ENCODE measurements around the gene GNRH2.
A peak's percentile ranks its signal among the peaks of the same experiment; 100 is the strongest.

Gene GNRH2

GRCh38 chr20:3045042-3045815 is 1.8 kb downstream of the GNRH2 start:
- Histone ChIP-seq H4K12ac (ENCODE audit: low read depth, low read length) (peak overlapping the region; percentile 28), H3K79me2 (ENCODE audit: control insufficient read depth, insufficient read depth, low read length, poor library complexity) (peaks cover 9% of the 10 kb centered on the region), H3K4me2 (ENCODE audit: low read length) (peak overlapping the region; percentile 90), H3K4me1 (ENCODE audit: control insufficient read depth in 1 of 2, insufficient read depth in 2 of 2, low read length in 2 of 2) (peaks cover 3 to 7% of the 10 kb centered on the region in 2 experiments), H2BK120ac (ENCODE audit: insufficient read depth, low read length, poor library complexity) (peak overlapping the region; percentile 18), H3K23ac (ENCODE audit: low read length) (no peak overlapping the region), H2AK5ac (ENCODE audit: low read length) (no peak overlapping the region), H3K27me3 (ENCODE audit: insufficient read depth, low read length) (no peaks in the 10 kb centered on the region), H3K79me1 (ENCODE audit: low read length) (peaks cover 13% of the 10 kb centered on the region), H2BK12ac (ENCODE audit: low read length) (no peak overlapping the region), H3K4me3 (ENCODE audit: low read depth, low read length) (peak overlapping the region; percentile 86), H3K36me3 (ENCODE audit: control insufficient read depth in 1 of 2, insufficient read depth in 2 of 2, low read length in 2 of 2) (peaks cover 20 to 30% of the 10 kb centered on the region in 2 experiments), H3K9me3 (ENCODE audit: insufficient read depth, low read depth, low read length) (peaks cover 2% of the 10 kb centered on the region), H4K91ac (ENCODE audit: low read depth, low read length) (peak overlapping the region; percentile 71), H2BK5ac (ENCODE audit: low read depth, low read length, poor library complexity) (peak overlapping the region; percentile 38), H4K8ac (ENCODE audit: low read depth, low read length) (peak overlapping the region; percentile 93), H3K18ac (ENCODE audit: low read length) (peak overlapping the region; percentile 54), H3K9ac (ENCODE audit: low read length) (peak overlapping the region; percentile 59), H3K27ac (ENCODE audit: low read depth, low read length) (peak overlapping the region; percentile 43), H3K14ac (ENCODE audit: low read length) (peak overlapping the region; percentile 68), H2AFZ (ENCODE audit: insufficient read depth, low read length, poor library complexity) (peak overlapping the region; percentile 61), H3K4ac (ENCODE audit: low read depth, low read length) (no peak overlapping the region)
- no CpG with 5 or more reads among the region's 24 CpGs for WGBS (ENCODE audit: extremely low coverage, insufficient coverage, insufficient read length)
- peak in 1 of 2 donors; percentile 45 for DNase-seq

GRCh38 chr20:3045816-3046676 is 2.6 kb downstream of the GNRH2 start, which contains the start of gene MRPS26:
Gene MRPS26 (plus strand): TSS chr20:3046052. CDS start chr20:3046069, 17 bp downstream.
- peak; percentile 88 to 92 for DNase-seq

GRCh38 chr20:3046677-3047462 is 3.4 kb downstream of the GNRH2 start:
- Histone ChIP-seq H3K27ac (ENCODE audit: low read depth, low read length) (no peak overlapping the region), H2BK120ac (ENCODE audit: insufficient read depth, low read length, poor library complexity) (no peak overlapping the region), H3K14ac (ENCODE audit: low read length) (peak overlapping the region; percentile 69), H3K9me3 (ENCODE audit: insufficient read depth, low read depth, low read length) (peaks cover 2% of the 10 kb centered on the region), H3K18ac (ENCODE audit: low read length) (peak overlapping the region; percentile 23), H3K27me3 (ENCODE audit: insufficient read depth, low read length) (no peaks in the 10 kb centered on the region), H2AFZ (ENCODE audit: insufficient read depth, low read length, poor library complexity) (peak overlapping the region; percentile 26), H2BK5ac (ENCODE audit: low read depth, low read length, poor library complexity) (no peak overlapping the region), H2BK12ac (ENCODE audit: low read length) (no peak overlapping the region), H3K4me3 (ENCODE audit: low read depth, low read length) (peak overlapping the region; percentile 86), H4K8ac (ENCODE audit: low read depth, low read length) (peak overlapping the region; percentile 93), H3K36me3 (ENCODE audit: control insufficient read depth in 1 of 2, insufficient read depth in 2 of 2, low read length in 2 of 2) (peaks cover 20 to 26% of the 10 kb centered on the region in 2 experiments), H3K4ac (ENCODE audit: low read depth, low read length) (peak overlapping the region; percentile 31), H4K91ac (ENCODE audit: low read depth, low read length) (peak overlapping the region; percentile 56), H3K23ac (ENCODE audit: low read length) (no peak overlapping the region), H3K4me1 (ENCODE audit: control insufficient read depth in 1 of 2, insufficient read depth in 2 of 2, low read length in 2 of 2) (peaks cover 3 to 7% of the 10 kb centered on the region in 2 experiments), H3K9ac (ENCODE audit: low read length) (peak overlapping the region; percentile 83), H3K79me2 (ENCODE audit: control insufficient read depth, insufficient read depth, low read length, poor library complexity) (peaks cover 9% of the 10 kb centered on the region), H4K12ac (ENCODE audit: low read depth, low read length) (peak overlapping the region; percentile 46), H3K79me1 (ENCODE audit: low read length) (peaks cover 13% of the 10 kb centered on the region), H2AK5ac (ENCODE audit: low read length) (no peak overlapping the region), H3K4me2 (ENCODE audit: low read length) (peak overlapping the region; percentile 90)
- no CpG with 5 or more reads among the region's 39 CpGs for WGBS (ENCODE audit: extremely low coverage, insufficient coverage, insufficient read length)
- DNase-seq: peak in 1 of 2 donors; percentile 21

More at GRCh38 chr20:3045816-3046676, 2.6 kb downstream of the GNRH2 start, which contains the start of gene MRPS26:
- WGBS (ENCODE audit: extremely low coverage, insufficient coverage, insufficient read length): no CpG with 5 or more reads among the region's 104 CpGs
- Histone ChIP-seq H2BK120ac (ENCODE audit: insufficient read depth, low read length, poor library complexity) (peak within 1 kb of the TSS; percentile 18), H3K4ac (ENCODE audit: low read depth, low read length) (peak within 1 kb of the TSS; percentile 31), H2AFZ (ENCODE audit: insufficient read depth, low read length, poor library complexity) (peak within 1 kb of the TSS; percentile 86), H3K9ac (ENCODE audit: low read length) (peak within 1 kb of the TSS; percentile 88), H3K36me3 (ENCODE audit: control insufficient read depth in 1 of 2, insufficient read depth in 2 of 2, low read length in 2 of 2) (peaks cover 20 to 26% of the 10 kb centered on the region in 2 experiments), H3K27me3 (ENCODE audit: insufficient read depth, low read length) (no peaks in the 10 kb centered on the region), H4K12ac (ENCODE audit: low read depth, low read length) (peak within 1 kb of the TSS; percentile 88), H3K79me1 (ENCODE audit: low read length) (peaks cover 13% of the 10 kb centered on the region), H2BK12ac (ENCODE audit: low read length) (no peak within 1 kb of the TSS), H3K23ac (ENCODE audit: low read length) (no peak within 1 kb of the TSS), H4K8ac (ENCODE audit: low read depth, low read length) (peak within 1 kb of the TSS; percentile 93), H4K91ac (ENCODE audit: low read depth, low read length) (peak within 1 kb of the TSS; percentile 71), H2AK5ac (ENCODE audit: low read length) (peak within 1 kb of the TSS; percentile 27), H3K79me2 (ENCODE audit: control insufficient read depth, insufficient read depth, low read length, poor library complexity) (peaks cover 9% of the 10 kb centered on the region), H3K14ac (ENCODE audit: low read length) (peak within 1 kb of the TSS; percentile 80), H3K4me3 (ENCODE audit: low read depth, low read length) (peak within 1 kb of the TSS; percentile 86), H2BK5ac (ENCODE audit: low read depth, low read length, poor library complexity) (peak within 1 kb of the TSS; percentile 38), H3K4me1 (ENCODE audit: control insufficient read depth in 1 of 2, insufficient read depth in 2 of 2, low read length in 2 of 2) (peaks cover 3 to 7% of the 10 kb centered on the region in 2 experiments), H3K4me2 (ENCODE audit: low read length) (peak within 1 kb of the TSS; percentile 90), H3K27ac (ENCODE audit: low read depth, low read length) (peak within 1 kb of the TSS; percentile 43), H3K9me3 (ENCODE audit: insufficient read depth, low read depth, low read length) (peaks cover 2% of the 10 kb centered on the region), H3K18ac (ENCODE audit: low read length) (peak within 1 kb of the TSS; percentile 77)
